ENCODE results near the gene NEO1. TPM values are rescaled to one million over a fixed set of nuclear protein-coding genes. Genes with fewer than 3 reads are reported as not detected.
A peak's percentile ranks its signal among the peaks of the same experiment; 100 is the strongest.

NEO1 gene
- total and polyA plus RNA-seq, 9 of the 15 experiments (the other 6 are each of a cell fraction or from before 2014, with no cell fraction given), result 0.08 to 1.7 (median 0.48) TPM

- no peak for TF ChIP-seq TRIM25 (IDR thresholded peaks at IDR 0.05; ENCODE audit: borderline replicate concordance)
These were observed 864 bp upstream of the NEO1 start (continued) for GRCh38 chr15:73051391-73051806.

GRCh38 chr15:73052653-73053397, 562 bp downstream of the NEO1 start:
- Histone ChIP-seq H3K4me2 (ENCODE audit: insufficient read depth, low read length) (peak overlapping the region; percentile 43), H3K27me3 (ENCODE audit: control insufficient read depth in 2 of 2, insufficient read depth in 2 of 2, low read length in 2 of 2) (peaks cover 10 to 15% of the 10 kb centered on the region in 2 experiments; a peak in 4 of 5 replicates), H2AFZ (ENCODE audit: low read depth, low read length) (peak overlapping the region; percentile 59), H3K4me3 (peak overlapping the region; percentile 42), H3K9me1 (ENCODE audit: control insufficient read depth, insufficient read depth, low read length) (no peaks in the 10 kb centered on the region), H3K4me1 (replicated peaks in 1 of 2; ENCODE audit: control insufficient read depth in 2 of 2, insufficient read depth in 2 of 2, low read length in 2 of 2) (peaks cover 0 to 19% of the 10 kb centered on the region in 2 experiments; a peak in 2 of 5 replicates), H3K27ac (ENCODE audit: extremely low read depth, low read depth, low read length) (no peak overlapping the region), H3K79me2 (ENCODE audit: control insufficient read depth, insufficient read depth, low read length) (no peaks in the 10 kb centered on the region), H3K36me3 (ENCODE audit: control insufficient read depth, insufficient read depth, low read length) (no peaks in the 10 kb centered on the region), H3K9ac (ENCODE audit: insufficient read depth in 1 of 2, low read depth in 2 of 2, low read length in 2 of 2) (peak overlapping the region in 1 of 2 experiments; percentile 85; a peak in 2 of 4 replicates), H4K20me1 (replicated peaks; ENCODE audit: control insufficient read depth, insufficient read depth, low read length) (no peaks in the 10 kb centered on the region), H3K9me3 (replicated peaks; ENCODE audit: control insufficient read depth, insufficient read depth, low read depth, low read length) (no peaks in the 10 kb centered on the region)
- DNase-seq (ENCODE audit: extremely low read depth in 1 of 4, low spot score in 3 of 4) (peak; percentile 9 to 28 (median 18)), ATAC-seq (peak; percentile 56), FAIRE-seq (no peak)
- in situ Hi-C loops (cut with MboI) (no loop called here), intact Hi-C loops (cut with micrococcal nuclease) (no loop called here)
- WGBS (ENCODE audit: insufficient coverage, low coverage, missing lambda C conversion rate), result 4% methylated on average over 18 of the region's 61 CpGs
- ChIA-PET CTCF (ENCODE audit: low intra/inter-chr PET ratio) (no interaction called here), POLR2A (no interaction called here)
- no TSS peak for BruUV-seq (replicated peaks)
- 0 out of 4 replicates have a peak, but pooled peaks of 1 of the 2 experiments have one; percentile 11 for TF ChIP-seq RAD21 (CRISPR knock-in tag; conservative IDR thresholded peaks at IDR 0.05 in 1 of 2, IDR thresholded peaks at IDR 0.05 in 1 of 2)
- no peak for TF ChIP-seq BDP1 (IDR thresholded peaks at IDR 0.05; ENCODE audit: insufficient read depth, insufficient read length)
- TF ChIP-seq CTCF (IDR thresholded peaks at IDR 0.05 in 2 of 3, conservative IDR thresholded peaks at IDR 0.05 in 1 of 3; ENCODE audit: insufficient read depth in 2 of 3, low read depth in 1 of 3, low read length in 3 of 3), result peak in 1 of 3 experiments; percentile 19; a peak in 2 of 6 replicates
- peak in 1 of 3 experiments; percentile 36 for TF ChIP-seq YY1 (IDR thresholded peaks at IDR 0.05; ENCODE audit: borderline replicate concordance in 1 of 3, control insufficient read depth in 1 of 3, extremely low read depth in 1 of 3, insufficient read depth in 3 of 3, insufficient read length in 1 of 3, insufficient replicate concordance in 2 of 3, low read depth in 1 of 3, low read length in 2 of 3)
- no peak for TF ChIP-seq FOXP4 (CRISPR knock-in tag; IDR thresholded peaks at IDR 0.05; ENCODE audit: borderline replicate concordance)
- 0 out of 2 replicates have a peak, but pooled peaks have one; percentile 25 for TF ChIP-seq RB1 (IDR thresholded peaks at IDR 0.05; ENCODE audit: low read depth)
- peak; percentile 42; the same call in 1 of the 2 replicates for TF ChIP-seq ZBTB7A (IDR thresholded peaks at IDR 0.05; ENCODE audit: borderline replicate concordance, control insufficient read depth, low read depth, low read length)
- no peak for TF ChIP-seq ZNF282 (CRISPR knock-in tag; IDR thresholded peaks at IDR 0.05)
- no peak for TF ChIP-seq RBM15 (IDR thresholded peaks at IDR 0.05; ENCODE audit: insufficient read depth, low read length)
